SK-N-SH (cell line): ENCODE data around the gene TNXB. TPM values are rescaled to one million over a fixed set of nuclear protein-coding genes. Genes with fewer than 3 reads are reported as not detected.
A peak's percentile ranks its signal among the peaks of the same experiment; 100 is the strongest.

Source experiments
- CTCF ChIA-PET: fragments of 300-600, 350-600 bp; formaldehyde crosslinking; extraction: SDS; loops from one replicate; lab custom pipeline; 2021; lab: Yijun Ruan, JAX
- POLR2A ChIA-PET: fragments of 350-600 bp; sonication (Branson Sonifier 250); formaldehyde crosslinking; extraction: SDS; loops from one replicate; lab custom pipeline; 2020; ENCODE audit warnings: antibody characterized with exemption, inconsistent platforms; lab: Yijun Ruan, JAX
- DNase-seq: peaks from one replicate; pipeline ENCODE4 v3.0.0; 2012
- H2AFZ ChIP-seq: fragments of 200-600 bp; sonication (generic); 2 replicates; pipeline ENCODE4 v1.8.1; 2016; ENCODE audit warnings: antibody characterized with exemption, mild to moderate bottlenecking, low read depth
- H3F3A ChIP-seq: fragments of 200-600 bp; sonication (generic); replicated peaks from 2 replicates; pipeline ENCODE3; 2016; ENCODE audit warnings: antibody characterized with exemption, mild to moderate bottlenecking; ENCODE audit not compliant: insufficient read depth
- H3K27ac ChIP-seq, 2 experiments: fragments of 200-500 bp in 1 of 2; fragments of 200-600 bp in 1 of 2; sonication (Bioruptor generic) in 1 of 2; sonication (generic), shearing (Covaris generic) in 1 of 2; 2 replicates each; pipeline versions ENCODE4 v1.5.1 to v1.6.1; 2014 to 2016; ENCODE audit warnings: low read depth in 2 of 2, inconsistent platforms in 1 of 2, low read length in 1 of 2, mild to moderate bottlenecking in 1 of 2, mixed read lengths in 1 of 2
- H3K27me3 ChIP-seq: fragments of 200-600 bp; sonication (generic), shearing (Covaris generic); 2 replicates; pipeline ENCODE4 v1.6.1; 2016; ENCODE audit warnings: mixed run types; ENCODE audit not compliant: insufficient read depth
- H3K36me3 ChIP-seq, 2 experiments: fragments of 200-500 bp in 1 of 2; fragments of 200-600 bp in 1 of 2; sonication (Bioruptor generic) in 1 of 2; sonication (generic) in 1 of 2; replicated peaks in 1 of 2; 2 replicates each; pipeline versions ENCODE3 to v1.5.1; 2014 to 2016; ENCODE audit warnings: low read length in 1 of 2, mild to moderate bottlenecking in 1 of 2; ENCODE audit not compliant: insufficient read depth in 2 of 2, control insufficient read depth in 1 of 2
- H3K4me1 ChIP-seq, 2 experiments: fragments of 200-500 bp in 1 of 2; fragments of 200-600 bp in 1 of 2; sonication (Bioruptor generic) in 1 of 2; sonication (generic), shearing (Covaris generic) in 1 of 2; 2 replicates each; pipeline versions ENCODE4 v1.5.1 to v1.6.1; 2014 to 2016; ENCODE audit warnings: low read depth in 1 of 2, low read length in 1 of 2, mixed run types in 1 of 2; ENCODE audit not compliant: insufficient read depth in 2 of 2, control insufficient read depth in 1 of 2
- H3K4me2 ChIP-seq: fragments of 200-600 bp; sonication (generic), shearing (Covaris generic); 2 replicates; pipeline ENCODE4 v1.6.1; 2017; ENCODE audit warnings: mixed run types
- H3K4me3 ChIP-seq, 2 experiments: fragments of 200-500 bp in 1 of 2; fragments of 200-600 bp in 1 of 2; sonication (Bioruptor generic) in 1 of 2; sonication (generic), shearing (Covaris generic) in 1 of 2; 2 replicates each; pipeline versions ENCODE4 v1.5.1 to v1.8.1; 2014 to 2016; ENCODE audit warnings: low read depth in 2 of 2, inconsistent platforms in 1 of 2, low read length in 1 of 2, mild to moderate bottlenecking in 1 of 2, mixed read lengths in 1 of 2, moderate library complexity in 1 of 2
- H3K79me2 ChIP-seq: fragments of 200-600 bp; sonication (generic); 2 replicates; pipeline ENCODE4 v1.8.1; 2017; ENCODE audit warnings: mild to moderate bottlenecking; ENCODE audit not compliant: insufficient read depth
- H3K9ac ChIP-seq: fragments of 200-600 bp; sonication (generic); 2 replicates; pipeline ENCODE4 v1.6.1; 2017; ENCODE audit warnings: mixed run types
- H3K9me2 ChIP-seq: fragments of 200-600 bp; sonication (generic); 2 replicates; pipeline ENCODE4 v1.6.1; 2017; ENCODE audit warnings: mixed run types
- H3K9me3 ChIP-seq: fragments of 200-600 bp; sonication (generic); 2 replicates; pipeline ENCODE4 v1.6.1; 2017; ENCODE audit warnings: mixed run types, mild to moderate bottlenecking, moderate library complexity
- H4K20me1 ChIP-seq: fragments of 200-600 bp; sonication (generic); 2 replicates; pipeline ENCODE4 v1.6.1; 2017; ENCODE audit warnings: mild to moderate bottlenecking, mixed run types; ENCODE audit not compliant: insufficient read depth
- CTCF ChIP-seq: fragments of 200-600 bp; sonication (generic); IDR thresholded peaks from 2 replicates; pipeline ENCODE4 v1.6.1; 2017; ENCODE audit warnings: antibody characterized with exemption, mild to moderate bottlenecking, moderate library complexity
- EZH2phosphoT487 ChIP-seq: fragments of 200-600 bp; sonication (generic); IDR thresholded peaks from 2 replicates; pipeline ENCODE4 v1.6.1; 2017; ENCODE audit warnings: low read depth, mixed run types, mild to moderate bottlenecking, antibody characterized with exemption, moderate library complexity, borderline replicate concordance
- FOXJ3 ChIP-seq: sonication (generic); formaldehyde crosslinking; IDR thresholded peaks from 2 replicates; pipeline ENCODE4 v1.5.1; 2020; ENCODE audit warnings: mild to moderate bottlenecking, missing genetic modification reagents
- GATA2 ChIP-seq: sonication (generic); formaldehyde crosslinking; IDR thresholded peaks from 2 replicates; pipeline ENCODE4 v1.5.0; 2020; ENCODE audit warnings: mild to moderate bottlenecking, missing genetic modification reagents
- JUND ChIP-seq: IDR thresholded peaks from 2 replicates; pipeline ENCODE4 v1.4.0; 2012
- MAX ChIP-seq: IDR thresholded peaks from 2 replicates; pipeline ENCODE4 v1.4.0; 2012; ENCODE audit warnings: low read depth
- RAD21 ChIP-seq: IDR thresholded peaks from 2 replicates; pipeline ENCODE4 v1.6.1; 2012; ENCODE audit warnings: mild to moderate bottlenecking, low read length
- REST ChIP-seq: IDR thresholded peaks from 2 replicates; pipeline ENCODE4 v1.6.1; 2012; ENCODE audit warnings: mild to moderate bottlenecking, low read depth, low read length, moderate library complexity
- RFX5 ChIP-seq: IDR thresholded peaks from 2 replicates; pipeline ENCODE4 v1.6.1; 2012; ENCODE audit warnings: mild to moderate bottlenecking, improper control_type of control experiment, low read length
- TAF1 ChIP-seq: IDR thresholded peaks from 2 replicates; pipeline ENCODE4 v1.6.1; 2012; ENCODE audit warnings: low read depth, mild to moderate bottlenecking, low read length, moderate library complexity, borderline replicate concordance
- TCF12 ChIP-seq: IDR thresholded peaks from 2 replicates; pipeline ENCODE4 v1.4.0; 2012
- TEAD4 ChIP-seq: IDR thresholded peaks from 2 replicates; pipeline ENCODE4 v1.4.0; 2012; ENCODE audit warnings: mild to moderate bottlenecking, borderline replicate concordance; ENCODE audit not compliant: insufficient read depth
- USF1 ChIP-seq: IDR thresholded peaks from 2 replicates; pipeline ENCODE4 v1.4.0; 2012; ENCODE audit warnings: low read depth, borderline replicate concordance
- ZBTB33 ChIP-seq: IDR thresholded peaks from 2 replicates; pipeline ENCODE4 v1.4.0; 2012; ENCODE audit warnings: low read depth, borderline replicate concordance
- WGBS: methylation state at CpG from one replicate; pipeline ENCODE4 v1.1.6; 2017; ENCODE audit warnings: low lambda C conversion rate; 5-methylcytosine and 5-hydroxymethylcytosine counted together
- polyA plus RNA-seq, 3 experiments: library from polyadenylated mRNA; depleted of rRNA; stranded (reverse); fragments of >200 nt; gene quantifications; 2 replicates each; pipeline ENCODE4 v1.2.3, GENCODE V29; 2012

TNXB gene
- polyA plus RNA-seq, 1 of the 3 experiments (the other 2 are of a cell fraction): 0.48 TPM

- 33% methylated on average over 6 of the region's 6 CpGs for WGBS
- H3K79me2 ChIP-seq: no peaks in the 10 kb centered on the region
- H3K9me2 ChIP-seq: no peaks in the 10 kb centered on the region
- peak overlapping the region; percentile 53; the same call in 1 of the 2 replicates for H3K4me2 ChIP-seq
- H2AFZ ChIP-seq: no peak overlapping the region
- H3K4me1 ChIP-seq: peaks cover 0 to 13% of the 10 kb centered on the region in 2 experiments; a peak in 3 of 4 replicates
- H3K27me3 ChIP-seq: peaks cover 2% of the 10 kb centered on the region
- H3K9ac ChIP-seq: no peak overlapping the region
- no peak overlapping the region for H3K27ac ChIP-seq
- no peak for TF ChIP-seq ZBTB33
- TF ChIP-seq TCF12: no peak
- no peak for TF ChIP-seq REST
- no peak for TF ChIP-seq TAF1
- no peak for TF ChIP-seq RAD21
- TF ChIP-seq MAX: no peak
- TF ChIP-seq GATA2 (CRISPR knock-in tag): no peak
- no peak for TF ChIP-seq RFX5
- no peak for TF ChIP-seq CTCF
- no peak for TF ChIP-seq FOXJ3 (CRISPR knock-in tag)
- no peak for TF ChIP-seq TEAD4
- TF ChIP-seq JUND: no peak
- TF ChIP-seq EZH2phosphoT487: no peak
- TF ChIP-seq USF1: no peak
- no peak overlapping the region for H3K4me3 ChIP-seq
- H3K36me3 ChIP-seq: no peaks in the 10 kb centered on the region
- POLR2A ChIA-PET: no interaction called here
- no peaks in the 10 kb centered on the region for H3K9me3 ChIP-seq
- peaks cover 21% of the 10 kb centered on the region for H3F3A ChIP-seq
- CTCF ChIA-PET: interaction anchor here (1.1 to 2.4 kb wide), 3 partner anchors 8 to 20 kb away, joined by 3 to 16 read pairs (median 6); partner anchors contain the start of gene ATF6B
- no peaks in the 10 kb centered on the region for H4K20me1 ChIP-seq
- DNase-seq: no peak
Observed at GRCh38 chr6:32108727-32109113, 418 bp downstream of the TNXB start.
